ENCODE results near the gene VEPH1. TPM values are rescaled to one million over a fixed set of nuclear protein-coding genes. Genes with fewer than 3 reads are reported as not detected.

Gene VEPH1
- polyA plus RNA-seq, 1 of the 3 experiments (the other 2 are of a cell fraction) = 6.0 TPM

GRCh38 chr3:157544501-157545130, 41.4 kb upstream of the VEPH1 start:
- WGBS (ENCODE audit: low lambda C conversion rate) = 91% methylated on average over 4 of the region's 4 CpGs
- no peak overlapping the region for H3K4me2 ChIP-seq
- H3K27ac ChIP-seq (ENCODE audit: low read depth in 2 of 2, low read length in 1 of 2) = no peak overlapping the region
- no peaks in the 10 kb centered on the region for H3F3A ChIP-seq (replicated peaks; ENCODE audit: insufficient read depth)
- H3K4me3 ChIP-seq (ENCODE audit: low read depth in 2 of 2, low read length in 1 of 2) = no peak overlapping the region; a peak in 1 of 4 replicates
- no peaks in the 10 kb centered on the region for H3K36me3 ChIP-seq (replicated peaks in 1 of 2; ENCODE audit: control insufficient read depth in 1 of 2, insufficient read depth in 2 of 2, low read length in 1 of 2)
- no peak overlapping the region for H3K9ac ChIP-seq
- no peaks in the 10 kb centered on the region for H3K9me3 ChIP-seq
- no peaks in the 10 kb centered on the region for H3K27me3 ChIP-seq (ENCODE audit: insufficient read depth)
- no peak overlapping the region for H2AFZ ChIP-seq (ENCODE audit: low read depth)
- no peaks in the 10 kb centered on the region; a peak in 1 of 4 replicates for H3K4me1 ChIP-seq (ENCODE audit: control insufficient read depth in 1 of 2, insufficient read depth in 2 of 2, low read depth in 1 of 2, low read length in 1 of 2)
- no peaks in the 10 kb centered on the region for H3K79me2 ChIP-seq (ENCODE audit: insufficient read depth)
- POLR2A ChIA-PET = no interaction called here
- CTCF ChIA-PET = interaction anchor here (0.8 to 4.7 kb wide), 7 partner anchors 12 to 987 kb away, joined by 3 to 73 read pairs (median 6); no protein-coding TSS in a partner anchor
- H3K9me2 ChIP-seq = 0 out of 2 replicates have a peak, but pooled peaks cover 3% of the 10 kb centered on the region
- DNase-seq = no peak
- no peaks in the 10 kb centered on the region for H4K20me1 ChIP-seq (ENCODE audit: insufficient read depth)
- TF ChIP-seq ZBTB33 (IDR thresholded peaks at IDR 0.05; ENCODE audit: borderline replicate concordance, low read depth) (no peak), USF1 (IDR thresholded peaks at IDR 0.05; ENCODE audit: borderline replicate concordance, low read depth) (no peak), RAD21 (IDR thresholded peaks at IDR 0.05; ENCODE audit: low read length) (no peak), GABPA (IDR thresholded peaks at IDR 0.05; ENCODE audit: low read depth) (no peak), RXRA (IDR thresholded peaks at IDR 0.05; ENCODE audit: borderline replicate concordance, low read depth) (no peak), SMC3 (IDR thresholded peaks at IDR 0.05; ENCODE audit: low read depth, low read length) (no peak), TAF1 (IDR thresholded peaks at IDR 0.05; ENCODE audit: borderline replicate concordance, low read depth, low read length) (no peak), POLR2AphosphoS5 (IDR thresholded peaks at IDR 0.05; ENCODE audit: low read depth, low read length) (no peak), EZH2phosphoT487 (IDR thresholded peaks at IDR 0.05; ENCODE audit: borderline replicate concordance, low read depth) (no peak), RFX5 (IDR thresholded peaks at IDR 0.05; ENCODE audit: low read length) (no peak), FOXM1 (IDR thresholded peaks at IDR 0.05; ENCODE audit: low read depth) (no peak), REST (IDR thresholded peaks at IDR 0.05; ENCODE audit: low read depth, low read length) (no peak), FOXJ3 (CRISPR knock-in tag; IDR thresholded peaks at IDR 0.05) (no peak), CHD2 (IDR thresholded peaks at IDR 0.05; ENCODE audit: low read length, partially characterized antibody) (no peak), NFIC (IDR thresholded peaks at IDR 0.05; ENCODE audit: borderline replicate concordance) (no peak)

Measured in SK-N-SH (cell line).